Endothelial cell of umbilical vein (primary cell): ENCODE measurements around the gene SIRT2. TPM values are rescaled to one million over a fixed set of nuclear protein-coding genes. Genes with fewer than 3 reads are reported as not detected.
A peak's percentile ranks its signal among the peaks of the same experiment; 100 is the strongest.

ENCODE experiments used
- Bru-seq: library from RNA; stranded (reverse); fragments of 400-500 nt; gene quantifications from one replicate; lab custom pipeline; 2021; lab: Mats Ljungman, UMichigan
- BruChase-seq, 2 experiments: library from RNA; stranded (reverse); fragments of 400-500 nt; gene quantifications; one replicate each; lab custom pipeline; 2021; lab: Mats Ljungman, UMichigan
- BruUV-seq: library from RNA; stranded (reverse); fragments of 400-500 nt; replicated peaks from 2 replicates; lab custom pipeline; 2021; lab: Mats Ljungman, UMichigan
- CTCF ChIA-PET: fragments of 300-600, 350-600 bp; sonication (Branson Sonifier 250); formaldehyde crosslinking; loops from one replicate; lab custom pipeline; 2021; ENCODE audit warnings: antibody characterized with exemption, inconsistent platforms; lab: Charles Lee
- POLR2A ChIA-PET: fragments of 300-600, 350-600 bp; sonication (Branson Sonifier 250); formaldehyde crosslinking; loops from one replicate; lab custom pipeline; 2021; ENCODE audit warnings: antibody characterized with exemption, inconsistent platforms; lab: Charles Lee
- DNase-seq: peaks from one replicate; pipeline ENCODE4 v3.0.0-alpha.2; 2011; ENCODE audit warnings: low read depth, low spot score
- FAIRE-seq: peaks from 2 replicates; lab custom pipeline; 2011; peaks lifted over from hg19 to GRCh38; lab: Jason Lieb, UNC
- H2AFZ ChIP-seq: 2 replicates; pipeline ENCODE4 v1.6.0; 2012; ENCODE audit warnings: low read depth, low read length, control low read depth, inconsistent platforms
- H3K27ac ChIP-seq: 2 replicates; pipeline ENCODE4 v1.5.1; 2011; ENCODE audit warnings: low read depth, mild to moderate bottlenecking, control low read depth, low read length, moderate library complexity; ENCODE audit not compliant: insufficient read depth
- H3K27me3 ChIP-seq, 2 experiments: 2 replicates each; pipeline versions ENCODE4 v1.6.0 to v1.6.1; 2011; ENCODE audit warnings: low read length in 2 of 2, mixed read lengths in 1 of 2; ENCODE audit not compliant: control insufficient read depth in 2 of 2, insufficient read depth in 2 of 2
- H3K36me3 ChIP-seq, 2 experiments: 2 replicates in 1 of 2; 3 replicates in 1 of 2; pipeline ENCODE4 v1.5.1; 2011; ENCODE audit warnings: low read length in 2 of 2, mild to moderate bottlenecking in 1 of 2, moderate library complexity in 1 of 2; ENCODE audit not compliant: control insufficient read depth in 2 of 2, insufficient read depth in 2 of 2; ENCODE audit errors: extremely low read depth in 1 of 2
- H3K4me1 ChIP-seq: 3 replicates; pipeline ENCODE4 v1.5.1; 2011; ENCODE audit warnings: mild to moderate bottlenecking, low read length; ENCODE audit not compliant: control insufficient read depth, insufficient read depth; ENCODE audit errors: extremely low read depth
- H3K4me2 ChIP-seq: 2 replicates; pipeline ENCODE4 v1.6.1; 2011; ENCODE audit warnings: low read length, control low read depth, mixed read lengths; ENCODE audit not compliant: insufficient read depth
- H3K4me3 ChIP-seq, 3 experiments: fragments of 200-600 bp in 1 of 3; sonication (generic), shearing (Covaris generic) in 1 of 3; replicated peaks in 1 of 3; 2 replicates each; pipeline ENCODE4 v1.5.1; 2011 to 2016; ENCODE audit warnings: control low read depth in 3 of 3, low read length in 3 of 3, mild to moderate bottlenecking in 2 of 3, inconsistent platforms in 1 of 3, low read depth in 1 of 3, moderate library complexity in 1 of 3; ENCODE audit not compliant: insufficient read depth in 1 of 3
- H3K79me2 ChIP-seq: 2 replicates; pipeline ENCODE4 v1.6.0; 2012; ENCODE audit warnings: low read length, inconsistent platforms; ENCODE audit not compliant: control insufficient read depth, insufficient read depth
- H3K9ac ChIP-seq: replicated peaks from 2 replicates; pipeline ENCODE3; 2011; ENCODE audit warnings: low read length, control low read depth; ENCODE audit not compliant: insufficient read depth; ENCODE audit errors: extremely low read depth
- H3K9me1 ChIP-seq: replicated peaks from 3 replicates; pipeline ENCODE4 v1.6.0; 2011; ENCODE audit warnings: mild to moderate bottlenecking, low read length; ENCODE audit not compliant: control insufficient read depth, insufficient read depth; ENCODE audit errors: extremely low read depth
- H3K9me3 ChIP-seq: replicated peaks from 2 replicates; pipeline ENCODE4 v1.5.1; 2012; ENCODE audit warnings: low read length, inconsistent platforms; ENCODE audit not compliant: control insufficient read depth, insufficient read depth
- H4K20me1 ChIP-seq: replicated peaks from 2 replicates; pipeline ENCODE3; 2011; ENCODE audit warnings: mild to moderate bottlenecking, low read length; ENCODE audit not compliant: control insufficient read depth, insufficient read depth; ENCODE audit errors: extremely low read depth
- GATA2 ChIP-seq: IDR thresholded peaks from 2 replicates; pipeline ENCODE4 v1.7.0; 2011; ENCODE audit warnings: low read depth, mild to moderate bottlenecking, moderate library complexity, mixed read lengths, low read length; ENCODE audit not compliant: insufficient read length, insufficient read depth
- POLR2A ChIP-seq: IDR thresholded peaks from 2 replicates; pipeline ENCODE4 v1.6.1; 2012; ENCODE audit warnings: low read depth, mild to moderate bottlenecking, control low read depth, low read length
- dilution Hi-C: fragments of 300-500 bp; cut with MboI; formaldehyde crosslinking; loops from one replicate; pipeline ENCODE4 v1.15.0; 2019; ENCODE audit warnings: low sequenced_read_pairs; ENCODE audit not compliant: extremely low pct_ligation_motif_present
- intact Hi-C: fragments of 100-400 bp; cut with micrococcal nuclease; formaldehyde crosslinking; loops from one replicate; pipeline ENCODE4 v1.10.0; 2022
- long read RNA-seq: library from polyadenylated mRNA; stranded (forward); transcript quantifications from one replicate; pipeline ENCODE4 v2.0.0, GENCODE V29; 2021
- polyA minus RNA-seq, 3 experiments: library from RNA; depleted of rRNA, polyadenylated mRNA; stranded (reverse); fragments of >200 nt; gene quantifications; 1 replicate in 1 of 3; 2 replicates in 2 of 3; pipeline ENCODE4 v1.2.3, GENCODE V29; 2011
- polyA plus RNA-seq, 4 experiments: library from polyadenylated mRNA; depleted of rRNA in 3 of 4; stranded (reverse) in 3 of 4; unstranded in 1 of 4; fragments of >200 nt; gene quantifications; 2 replicates each; pipeline versions ENCODE4 v1.2.1 to v1.2.3, GENCODE V29; 2011 to 2012; ENCODE audit warnings: missing spikeins in 1 of 4
- total RNA-seq: library from RNA; stranded (reverse); gene quantifications from 2 replicates; pipeline ENCODE4 v1.2.3, GENCODE V29; 2021

SIRT2 gene
- total RNA-seq (46.3 and 47.6 TPM in 2 replicates), polyA plus RNA-seq (72.5 and 76.4 TPM in 2 replicates), polyA minus RNA-seq (42.0 and 44.3 TPM in 2 replicates), Bru-seq, nascent RNA (percentile 49 among the genes with signal in this experiment), BruChase-seq, experiment 1, labeled RNA remaining after a 6-hour chase (percentile 81 among the genes with signal in this experiment), BruChase-seq, experiment 2, labeled RNA remaining after a 2-hour chase (percentile 76 among the genes with signal in this experiment)
- 60.7 and 64.3 TPM in 2 replicates for polyA plus RNA-seq (2011; cell fraction: cytosol; rRNA removed)
- polyA plus RNA-seq (2011; cell fraction: nucleus; rRNA removed), result 103 and 122 TPM in 2 replicates
- 50.3 and 55.6 TPM in 2 replicates for polyA plus RNA-seq (2012)
- polyA minus RNA-seq (2011; cell fraction: cytosol; rRNA and poly(A)+ RNA removed), result 3.8 TPM
- polyA minus RNA-seq (2011; cell fraction: nucleus; rRNA and poly(A)+ RNA removed), result 26.0 and 26.2 TPM in 2 replicates
- long read RNA-seq, transcript SIRT2-204 (15 exons, 2,062 nt), result major isoform, 123 of 208 reads
- long read RNA-seq, transcript SIRT2-201 (16 exons, 2,070 nt), result minor isoform, 41 of 208 reads
- long read RNA-seq, partial matches to known transcripts, result 4 of 208 reads
- long read RNA-seq, other reads (novel, unspliced or antisense), result 38 of 208 reads

DNA sequence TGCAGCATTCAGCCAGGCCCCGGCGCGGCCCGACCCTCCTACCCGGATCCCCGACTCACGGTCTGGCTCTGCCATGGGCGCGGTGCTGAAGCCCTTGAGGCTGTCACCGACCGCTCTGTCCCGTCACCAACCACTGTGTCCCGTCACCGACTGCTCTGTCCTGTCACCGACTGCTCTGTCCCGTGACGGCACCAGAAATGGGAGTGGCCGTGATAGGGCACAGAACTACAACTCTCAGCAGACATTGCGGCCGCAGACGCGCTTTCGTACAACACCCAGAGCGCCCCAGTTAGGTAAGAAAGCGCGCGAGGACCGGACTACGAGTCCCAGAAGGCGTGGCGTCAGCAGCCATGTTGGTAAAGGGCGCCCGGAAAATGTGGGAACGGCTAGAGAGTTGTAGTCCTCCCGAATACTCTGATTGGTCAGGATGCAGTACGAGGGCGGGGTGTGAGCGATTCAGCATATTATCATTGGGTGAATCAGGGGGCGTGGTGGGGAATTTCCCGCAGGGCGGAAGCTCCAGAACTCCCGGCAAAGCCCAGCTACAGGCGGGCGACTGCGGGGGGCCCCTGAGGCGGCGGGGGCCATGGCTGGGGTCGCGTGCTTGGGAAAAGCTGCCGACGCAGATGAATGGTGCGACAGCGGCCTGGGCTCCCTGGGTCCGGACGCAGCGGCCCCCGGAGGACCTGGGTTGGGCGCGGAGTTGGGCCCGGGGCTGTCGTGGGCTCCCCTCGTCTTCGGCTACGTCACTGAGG is at the start of gene SIRT2, which contains the start of gene NFKBIB:
Gene SIRT2, minus strand, starts transcription at position 172 of the 755 bp plus-strand sequence. Its CDS starts 97 bp downstream, at position 75.
Gene NFKBIB, plus strand, starts transcription at position 523 of the 755 bp plus-strand sequence. Its CDS starts 64 bp downstream, at position 587.
- intact Hi-C loops (loop anchor here (1.0 kb wide), 2 partner anchors 31 to 49 kb away; partner anchors contain the start of genes MRPS12 and SARS2), dilution Hi-C loops (no loop called here)
- POLR2A ChIA-PET, result interaction anchor here (0.6 to 1.0 kb wide), 2 partner anchors 10 to 48 kb away, joined by 3 read pairs; no protein-coding TSS in a partner anchor
- FAIRE-seq (peak; percentile 99), DNase-seq (peak; percentile 100)
- no peaks in the 10 kb centered on the region for H3K27me3 ChIP-seq
- H3K27ac ChIP-seq, result peak within 1 kb of the TSS; percentile 86
- no peaks in the 10 kb centered on the region for H4K20me1 ChIP-seq
- peak within 1 kb of the TSS; percentile 99 for H3K4me2 ChIP-seq
- H3K9ac ChIP-seq, result peak within 1 kb of the TSS; percentile 91
- no peaks in the 10 kb centered on the region for H3K9me1 ChIP-seq
- H3K9me3 ChIP-seq, result no peaks in the 10 kb centered on the region
- no peak for TF ChIP-seq GATA2
- TF ChIP-seq POLR2A, result peak; percentile 43
- H3K36me3 ChIP-seq, result peaks cover 0 to 2% of the 10 kb centered on the region in 2 experiments
- peak within 1 kb of the TSS; percentile 73 to 83 (median 82) for H3K4me3 ChIP-seq
- CTCF ChIA-PET, result interaction anchor here (0.9 to 2.4 kb wide), 12 partner anchors 12 to 497 kb away, joined by 3 to 16 read pairs (median 6); partner anchors contain the start of genes CCER2, FAM98C, MRPS12 and SARS2
- H3K4me1 ChIP-seq, result peaks cover 22% of the 10 kb centered on the region
- BruUV-seq, result no TSS peak
- peaks cover 5% of the 10 kb centered on the region for H3K79me2 ChIP-seq
- H2AFZ ChIP-seq, result peak within 1 kb of the TSS; percentile 89
